HEK293 (cell line): Measurements from ENCODE around the gene FCHO2.
A peak's percentile ranks its signal among the peaks of the same experiment; 100 is the strongest.

Source experiments
- CTCF ChIA-PET: fragments of 350-600 bp; formaldehyde crosslinking; extraction: SDS; loops from one replicate; lab custom pipeline; 2021; ENCODE audit warnings: antibody characterized with exemption; lab: Yijun Ruan, JAX
- POLR2A ChIA-PET: fragments of 300-600 bp; formaldehyde crosslinking; extraction: SDS; loops from one replicate; lab custom pipeline; 2020; ENCODE audit warnings: antibody characterized with exemption, inconsistent platforms; lab: Yijun Ruan, JAX
- H3K27ac ChIP-seq: fragments of 200-500 bp; sonication (Bioruptor generic); 2 replicates; pipeline ENCODE4 v1.5.1; 2014; ENCODE audit warnings: low read depth, low read length, control low read depth, inconsistent platforms; ENCODE audit errors: extremely low read depth
- H3K36me3 ChIP-seq, 2 experiments: fragments of 200-500 bp in 1 of 2; sonication (Bioruptor generic) in 1 of 2; 1 replicate in 1 of 2; 2 replicates in 1 of 2; pipeline ENCODE4 v1.5.1; 2014 to 2017; ENCODE audit warnings: inconsistent platforms in 2 of 2, low read length in 2 of 2; ENCODE audit not compliant: control insufficient read depth in 2 of 2, insufficient read depth in 1 of 2
- H3K4me1 ChIP-seq: fragments of 200-500 bp; sonication (Bioruptor generic); 2 replicates; pipeline ENCODE4 v1.5.1; 2014; ENCODE audit warnings: mild to moderate bottlenecking, low read length, inconsistent platforms; ENCODE audit not compliant: control insufficient read depth, insufficient read depth
- H3K4me3 ChIP-seq: 2 replicates; pipeline ENCODE4 v1.5.1; 2011; ENCODE audit warnings: low read depth, mild to moderate bottlenecking, control low read depth, low read length, moderate library complexity
- H3K9me3 ChIP-seq: fragments of 200-500 bp; sonication (Bioruptor generic); 2 replicates; pipeline ENCODE4 v1.5.1; 2014; ENCODE audit warnings: low read depth, low read length, inconsistent platforms; ENCODE audit not compliant: control insufficient read depth, insufficient read depth
- FEZF1 ChIP-seq: fragments of 450-650 bp; formaldehyde crosslinking; IDR thresholded peaks from 2 replicates; pipeline ENCODE4 v1.5.1; 2016; ENCODE audit warnings: missing biosample characterization, missing genetic modification characterization
- IKZF3 ChIP-seq: fragments of 450-650 bp; IDR thresholded peaks from 2 replicates; pipeline ENCODE4 v1.5.0; 2018; ENCODE audit warnings: missing biosample characterization, mild to moderate bottlenecking, missing genetic modification characterization, moderate library complexity
- SCRT1 ChIP-seq: fragments of 450-650 bp; formaldehyde crosslinking; IDR thresholded peaks from 2 replicates; pipeline ENCODE4 v1.5.1; 2016; ENCODE audit warnings: missing biosample characterization, missing genetic modification characterization, borderline replicate concordance
- ZBTB21 ChIP-seq: fragments of 450-650 bp; formaldehyde crosslinking; IDR thresholded peaks from 2 replicates; pipeline ENCODE4 v1.5.1; 2017; ENCODE audit warnings: missing biosample characterization, missing genetic modification characterization
- ZIC2 ChIP-seq: fragments of 450-650 bp; formaldehyde crosslinking; IDR thresholded peaks from 2 replicates; pipeline ENCODE4 v1.5.1; 2016; ENCODE audit warnings: missing biosample characterization, missing genetic modification characterization
- ZNF426 ChIP-seq: fragments of 450-650 bp; formaldehyde crosslinking; IDR thresholded peaks from 2 replicates; pipeline ENCODE4 v1.5.1; 2017; ENCODE audit warnings: missing biosample characterization, missing genetic modification characterization, mild to moderate bottlenecking, inconsistent platforms, moderate library complexity
- ZNF501 ChIP-seq: fragments of 450-650 bp; formaldehyde crosslinking; IDR thresholded peaks from 2 replicates; pipeline ENCODE4 v1.5.1; 2016; ENCODE audit warnings: missing biosample characterization, missing genetic modification characterization
- ZNF596 ChIP-seq: fragments of 450-650 bp; IDR thresholded peaks from 2 replicates; pipeline ENCODE4 v1.5.0; 2018; ENCODE audit warnings: missing biosample characterization, mild to moderate bottlenecking, missing genetic modification characterization, moderate library complexity
- ZNF654 ChIP-seq: fragments of 450-650 bp; formaldehyde crosslinking; IDR thresholded peaks from 2 replicates; pipeline ENCODE4 v1.5.1; 2016; ENCODE audit warnings: low read depth, missing biosample characterization, missing genetic modification characterization
- TF ChIP-seq, protein P1 (sequence below): fragments of 450-650 bp; formaldehyde crosslinking; IDR thresholded peaks from 2 replicates; pipeline ENCODE4 v1.5.1; 2017; ENCODE audit warnings: missing biosample characterization, missing genetic modification characterization
- TF ChIP-seq, protein P2 (sequence below): fragments of 450-650 bp; formaldehyde crosslinking; IDR thresholded peaks from 2 replicates; pipeline ENCODE4 v1.5.1; 2017; ENCODE audit warnings: missing biosample characterization, missing genetic modification characterization
- TF ChIP-seq, protein P3 (sequence below): fragments of 450-650 bp; formaldehyde crosslinking; IDR thresholded peaks from 2 replicates; pipeline ENCODE4 v1.5.1; 2016; ENCODE audit warnings: missing biosample characterization, missing genetic modification characterization, low read depth
- TF ChIP-seq, protein P4 (sequence below): fragments of 450-650 bp; formaldehyde crosslinking; IDR thresholded peaks from 2 replicates; pipeline ENCODE4 v1.5.1; 2017; ENCODE audit warnings: missing biosample characterization, missing genetic modification characterization
- TF ChIP-seq, protein P5 (sequence below): fragments of 450-650 bp; formaldehyde crosslinking; IDR thresholded peaks from 2 replicates; pipeline ENCODE4 v1.5.1; 2016; ENCODE audit warnings: missing biosample characterization, missing genetic modification characterization
- TF ChIP-seq, protein P6 (sequence below): fragments of 450-650 bp; formaldehyde crosslinking; IDR thresholded peaks from 2 replicates; pipeline ENCODE4 v1.5.1; 2016; ENCODE audit warnings: missing biosample characterization, missing genetic modification characterization
- TF ChIP-seq, protein P7 (sequence below): fragments of 450-650 bp; formaldehyde crosslinking; IDR thresholded peaks from 2 replicates; pipeline ENCODE4 v1.5.1; 2017; ENCODE audit warnings: missing biosample characterization, missing genetic modification characterization

FCHO2 gene

DNA sequence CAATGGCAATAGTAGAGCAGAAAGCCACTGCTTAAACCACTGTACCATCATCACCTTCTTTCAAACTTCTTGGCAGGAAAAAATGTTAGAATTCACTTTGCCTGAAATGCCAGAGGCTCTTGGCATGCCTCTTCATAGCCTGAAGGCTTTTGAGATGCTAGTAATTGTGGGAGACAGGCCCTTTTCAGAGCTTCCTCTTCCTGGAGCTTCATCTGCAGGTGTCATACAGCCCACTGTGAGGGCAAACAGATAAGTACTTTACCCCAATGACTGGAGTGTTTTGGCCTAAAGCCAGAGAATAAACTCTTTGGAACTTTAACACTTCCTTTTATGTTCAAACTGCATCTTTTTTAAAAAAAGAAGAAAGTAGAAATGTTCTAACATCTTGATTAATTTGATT is 83.2 kb downstream of the FCHO2 start:
- no peak overlapping the region for H3K4me3 ChIP-seq
- ChIA-PET POLR2A (no interaction called here), CTCF (no interaction called here)
- TF ChIP-seq, protein P1, sequence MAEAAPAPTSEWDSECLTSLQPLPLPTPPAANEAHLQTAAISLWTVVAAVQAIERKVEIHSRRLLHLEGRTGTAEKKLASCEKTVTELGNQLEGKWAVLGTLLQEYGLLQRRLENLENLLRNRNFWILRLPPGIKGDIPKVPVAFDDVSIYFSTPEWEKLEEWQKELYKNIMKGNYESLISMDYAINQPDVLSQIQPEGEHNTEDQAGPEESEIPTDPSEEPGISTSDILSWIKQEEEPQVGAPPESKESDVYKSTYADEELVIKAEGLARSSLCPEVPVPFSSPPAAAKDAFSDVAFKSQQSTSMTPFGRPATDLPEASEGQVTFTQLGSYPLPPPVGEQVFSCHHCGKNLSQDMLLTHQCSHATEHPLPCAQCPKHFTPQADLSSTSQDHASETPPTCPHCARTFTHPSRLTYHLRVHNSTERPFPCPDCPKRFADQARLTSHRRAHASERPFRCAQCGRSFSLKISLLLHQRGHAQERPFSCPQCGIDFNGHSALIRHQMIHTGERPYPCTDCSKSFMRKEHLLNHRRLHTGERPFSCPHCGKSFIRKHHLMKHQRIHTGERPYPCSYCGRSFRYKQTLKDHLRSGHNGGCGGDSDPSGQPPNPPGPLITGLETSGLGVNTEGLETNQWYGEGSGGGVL (tag by site-specific recombination): no peak
- TF ChIP-seq, protein P2, sequence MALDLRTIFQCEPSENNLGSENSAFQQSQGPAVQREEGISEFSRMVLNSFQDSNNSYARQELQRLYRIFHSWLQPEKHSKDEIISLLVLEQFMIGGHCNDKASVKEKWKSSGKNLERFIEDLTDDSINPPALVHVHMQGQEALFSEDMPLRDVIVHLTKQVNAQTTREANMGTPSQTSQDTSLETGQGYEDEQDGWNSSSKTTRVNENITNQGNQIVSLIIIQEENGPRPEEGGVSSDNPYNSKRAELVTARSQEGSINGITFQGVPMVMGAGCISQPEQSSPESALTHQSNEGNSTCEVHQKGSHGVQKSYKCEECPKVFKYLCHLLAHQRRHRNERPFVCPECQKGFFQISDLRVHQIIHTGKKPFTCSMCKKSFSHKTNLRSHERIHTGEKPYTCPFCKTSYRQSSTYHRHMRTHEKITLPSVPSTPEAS (tag by site-specific recombination): no peak
- TF ChIP-seq ZIC2 (tag by site-specific recombination): peak; percentile 80
- TF ChIP-seq, protein P3, sequence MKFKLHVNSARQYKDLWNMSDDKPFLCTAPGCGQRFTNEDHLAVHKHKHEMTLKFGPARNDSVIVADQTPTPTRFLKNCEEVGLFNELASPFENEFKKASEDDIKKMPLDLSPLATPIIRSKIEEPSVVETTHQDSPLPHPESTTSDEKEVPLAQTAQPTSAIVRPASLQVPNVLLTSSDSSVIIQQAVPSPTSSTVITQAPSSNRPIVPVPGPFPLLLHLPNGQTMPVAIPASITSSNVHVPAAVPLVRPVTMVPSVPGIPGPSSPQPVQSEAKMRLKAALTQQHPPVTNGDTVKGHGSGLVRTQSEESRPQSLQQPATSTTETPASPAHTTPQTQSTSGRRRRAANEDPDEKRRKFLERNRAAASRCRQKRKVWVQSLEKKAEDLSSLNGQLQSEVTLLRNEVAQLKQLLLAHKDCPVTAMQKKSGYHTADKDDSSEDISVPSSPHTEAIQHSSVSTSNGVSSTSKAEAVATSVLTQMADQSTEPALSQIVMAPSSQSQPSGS (tag by site-specific recombination): no peak
- TF ChIP-seq ZNF596: no peak
- TF ChIP-seq IKZF3: 0 out of 2 replicates have a peak, but pooled peaks have one; percentile 41
- TF ChIP-seq, protein P4, sequence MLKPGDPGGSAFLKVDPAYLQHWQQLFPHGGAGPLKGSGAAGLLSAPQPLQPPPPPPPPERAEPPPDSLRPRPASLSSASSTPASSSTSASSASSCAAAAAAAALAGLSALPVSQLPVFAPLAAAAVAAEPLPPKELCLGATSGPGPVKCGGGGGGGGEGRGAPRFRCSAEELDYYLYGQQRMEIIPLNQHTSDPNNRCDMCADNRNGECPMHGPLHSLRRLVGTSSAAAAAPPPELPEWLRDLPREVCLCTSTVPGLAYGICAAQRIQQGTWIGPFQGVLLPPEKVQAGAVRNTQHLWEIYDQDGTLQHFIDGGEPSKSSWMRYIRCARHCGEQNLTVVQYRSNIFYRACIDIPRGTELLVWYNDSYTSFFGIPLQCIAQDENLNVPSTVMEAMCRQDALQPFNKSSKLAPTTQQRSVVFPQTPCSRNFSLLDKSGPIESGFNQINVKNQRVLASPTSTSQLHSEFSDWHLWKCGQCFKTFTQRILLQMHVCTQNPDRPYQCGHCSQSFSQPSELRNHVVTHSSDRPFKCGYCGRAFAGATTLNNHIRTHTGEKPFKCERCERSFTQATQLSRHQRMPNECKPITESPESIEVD (tag by site-specific recombination): peak; percentile 50
- TF ChIP-seq FEZF1 (tag by site-specific recombination): peak; percentile 45; the same call in 1 of the 2 replicates
- H3K36me3 ChIP-seq: peaks cover 0 to 23% of the 10 kb centered on the region in 2 experiments; a peak in 2 of 3 replicates
- no peaks in the 10 kb centered on the region for H3K9me3 ChIP-seq
- H3K27ac ChIP-seq: no peak overlapping the region
- peaks cover 2% of the 10 kb centered on the region; the same call in 1 of the 2 replicates for H3K4me1 ChIP-seq

DNA sequence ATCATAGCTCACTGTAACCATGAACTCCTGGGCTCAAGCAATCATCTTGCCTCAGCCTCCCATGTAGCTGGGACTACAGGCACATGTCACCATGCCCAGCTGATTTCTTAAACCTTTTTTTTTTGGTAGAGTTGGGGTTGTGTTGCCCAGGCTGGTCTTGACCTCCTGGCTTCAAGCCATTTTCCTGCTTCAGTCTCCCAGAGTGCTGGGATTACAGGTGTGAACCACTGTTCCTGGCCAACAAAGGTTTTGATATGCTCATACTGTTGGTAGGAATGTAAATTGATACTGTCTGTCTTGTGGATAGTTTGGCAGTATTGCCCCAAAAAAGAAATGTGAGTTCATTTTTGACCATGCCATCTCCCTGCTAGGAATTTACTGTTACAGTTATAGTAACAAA is 87.2 kb downstream of the FCHO2 start:
- no peaks in the 10 kb centered on the region; a peak in 1 of 3 replicates for H3K36me3 ChIP-seq
- no peak overlapping the region for H3K27ac ChIP-seq
- TF ChIP-seq ZNF501 (no peak), ZNF654 (no peak), SCRT1 (tag by site-specific recombination) (no peak), ZBTB21 (tag by site-specific recombination) (no peak), ZNF426 (tag by site-specific recombination) (no peak)
- TF ChIP-seq, protein P5, sequence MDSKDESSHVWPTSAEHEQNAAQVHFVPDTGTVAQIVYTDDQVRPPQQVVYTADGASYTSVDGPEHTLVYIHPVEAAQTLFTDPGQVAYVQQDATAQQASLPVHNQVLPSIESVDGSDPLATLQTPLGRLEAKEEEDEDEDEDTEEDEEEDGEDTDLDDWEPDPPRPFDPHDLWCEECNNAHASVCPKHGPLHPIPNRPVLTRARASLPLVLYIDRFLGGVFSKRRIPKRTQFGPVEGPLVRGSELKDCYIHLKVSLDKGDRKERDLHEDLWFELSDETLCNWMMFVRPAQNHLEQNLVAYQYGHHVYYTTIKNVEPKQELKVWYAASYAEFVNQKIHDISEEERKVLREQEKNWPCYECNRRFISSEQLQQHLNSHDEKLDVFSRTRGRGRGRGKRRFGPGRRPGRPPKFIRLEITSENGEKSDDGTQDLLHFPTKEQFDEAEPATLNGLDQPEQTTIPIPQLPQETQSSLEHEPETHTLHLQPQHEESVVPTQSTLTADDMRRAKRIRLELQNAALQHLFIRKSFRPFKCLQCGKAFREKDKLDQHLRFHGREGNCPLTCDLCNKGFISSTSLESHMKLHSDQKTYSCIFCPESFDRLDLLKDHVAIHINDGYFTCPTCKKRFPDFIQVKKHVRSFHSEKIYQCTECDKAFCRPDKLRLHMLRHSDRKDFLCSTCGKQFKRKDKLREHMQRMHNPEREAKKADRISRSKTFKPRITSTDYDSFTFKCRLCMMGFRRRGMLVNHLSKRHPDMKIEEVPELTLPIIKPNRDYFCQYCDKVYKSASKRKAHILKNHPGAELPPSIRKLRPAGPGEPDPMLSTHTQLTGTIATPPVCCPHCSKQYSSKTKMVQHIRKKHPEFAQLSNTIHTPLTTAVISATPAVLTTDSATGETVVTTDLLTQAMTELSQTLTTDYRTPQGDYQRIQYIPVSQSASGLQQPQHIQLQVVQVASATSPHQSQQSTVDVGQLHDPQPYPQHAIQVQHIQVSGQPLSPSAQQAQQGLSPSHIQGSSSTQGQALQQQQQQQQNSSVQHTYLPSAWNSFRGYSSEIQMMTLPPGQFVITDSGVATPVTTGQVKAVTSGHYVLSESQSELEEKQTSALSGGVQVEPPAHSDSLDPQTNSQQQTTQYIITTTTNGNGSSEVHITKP (tag by site-specific recombination): no peak
- TF ChIP-seq, protein P6, sequence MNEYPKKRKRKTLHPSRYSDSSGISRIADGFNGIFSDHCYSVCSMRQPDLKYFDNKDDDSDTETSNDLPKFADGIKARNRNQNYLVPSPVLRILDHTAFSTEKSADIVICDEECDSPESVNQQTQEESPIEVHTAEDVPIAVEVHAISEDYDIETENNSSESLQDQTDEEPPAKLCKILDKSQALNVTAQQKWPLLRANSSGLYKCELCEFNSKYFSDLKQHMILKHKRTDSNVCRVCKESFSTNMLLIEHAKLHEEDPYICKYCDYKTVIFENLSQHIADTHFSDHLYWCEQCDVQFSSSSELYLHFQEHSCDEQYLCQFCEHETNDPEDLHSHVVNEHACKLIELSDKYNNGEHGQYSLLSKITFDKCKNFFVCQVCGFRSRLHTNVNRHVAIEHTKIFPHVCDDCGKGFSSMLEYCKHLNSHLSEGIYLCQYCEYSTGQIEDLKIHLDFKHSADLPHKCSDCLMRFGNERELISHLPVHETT: no peak
- TF ChIP-seq, protein P7, sequence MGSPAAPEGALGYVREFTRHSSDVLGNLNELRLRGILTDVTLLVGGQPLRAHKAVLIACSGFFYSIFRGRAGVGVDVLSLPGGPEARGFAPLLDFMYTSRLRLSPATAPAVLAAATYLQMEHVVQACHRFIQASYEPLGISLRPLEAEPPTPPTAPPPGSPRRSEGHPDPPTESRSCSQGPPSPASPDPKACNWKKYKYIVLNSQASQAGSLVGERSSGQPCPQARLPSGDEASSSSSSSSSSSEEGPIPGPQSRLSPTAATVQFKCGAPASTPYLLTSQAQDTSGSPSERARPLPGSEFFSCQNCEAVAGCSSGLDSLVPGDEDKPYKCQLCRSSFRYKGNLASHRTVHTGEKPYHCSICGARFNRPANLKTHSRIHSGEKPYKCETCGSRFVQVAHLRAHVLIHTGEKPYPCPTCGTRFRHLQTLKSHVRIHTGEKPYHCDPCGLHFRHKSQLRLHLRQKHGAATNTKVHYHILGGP: no peak
- TF ChIP-seq, all 188 proteins: peak for 0
- Histone ChIP-seq H3K9me3 (no peaks in the 10 kb centered on the region), H3K4me3 (no peak overlapping the region), H3K4me1 (peaks cover 2% of the 10 kb centered on the region; the same call in 1 of the 2 replicates)
- ChIA-PET CTCF (no interaction called here), POLR2A (no interaction called here)
